Body of pancreas (tissue), 4 donors: Measurements from ENCODE around the gene CACNA2D3.

Source experiments
- POLR2A ChIP-seq, 3 donors: fragments of 450-650 bp; IDR thresholded peaks; one replicate each; pipeline ENCODE4 v1.6.1; 2016; ENCODE audit warnings: antibody characterized with exemption in 3 of 3, mild to moderate bottlenecking in 2 of 3
- TF ChIP-seq, protein P1 (sequence below), 7 experiments: fragments of 450-650 bp in 4 of 7; fragments of 200-600 bp in 3 of 7; sonication (generic) in 3 of 7; IDR thresholded peaks; one replicate each; pipeline ENCODE4 v1.5.1; 2016 to 2019; ENCODE audit warnings: antibody characterized with exemption in 7 of 7

DNA sequence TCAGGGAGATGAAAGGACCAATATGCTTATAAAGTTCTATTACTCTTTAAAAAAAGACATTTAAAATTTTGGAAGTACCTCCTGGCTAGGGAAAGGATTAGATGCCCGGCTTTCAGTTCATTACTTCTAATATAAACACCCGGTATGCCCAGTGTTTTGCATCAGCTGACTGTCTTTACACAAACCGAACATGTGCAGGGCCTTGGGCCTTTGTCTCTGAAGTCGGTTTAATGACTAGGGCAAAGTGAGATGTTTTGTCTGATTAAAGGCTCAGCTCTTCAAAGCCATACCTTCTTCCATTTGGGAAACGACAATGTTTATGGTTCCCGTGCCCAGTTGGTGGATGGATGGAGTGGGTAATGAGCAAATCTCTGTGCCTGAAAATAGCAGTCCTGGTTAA lies 984.8 kb downstream of the CACNA2D3 start:
- TF ChIP-seq, protein P1, sequence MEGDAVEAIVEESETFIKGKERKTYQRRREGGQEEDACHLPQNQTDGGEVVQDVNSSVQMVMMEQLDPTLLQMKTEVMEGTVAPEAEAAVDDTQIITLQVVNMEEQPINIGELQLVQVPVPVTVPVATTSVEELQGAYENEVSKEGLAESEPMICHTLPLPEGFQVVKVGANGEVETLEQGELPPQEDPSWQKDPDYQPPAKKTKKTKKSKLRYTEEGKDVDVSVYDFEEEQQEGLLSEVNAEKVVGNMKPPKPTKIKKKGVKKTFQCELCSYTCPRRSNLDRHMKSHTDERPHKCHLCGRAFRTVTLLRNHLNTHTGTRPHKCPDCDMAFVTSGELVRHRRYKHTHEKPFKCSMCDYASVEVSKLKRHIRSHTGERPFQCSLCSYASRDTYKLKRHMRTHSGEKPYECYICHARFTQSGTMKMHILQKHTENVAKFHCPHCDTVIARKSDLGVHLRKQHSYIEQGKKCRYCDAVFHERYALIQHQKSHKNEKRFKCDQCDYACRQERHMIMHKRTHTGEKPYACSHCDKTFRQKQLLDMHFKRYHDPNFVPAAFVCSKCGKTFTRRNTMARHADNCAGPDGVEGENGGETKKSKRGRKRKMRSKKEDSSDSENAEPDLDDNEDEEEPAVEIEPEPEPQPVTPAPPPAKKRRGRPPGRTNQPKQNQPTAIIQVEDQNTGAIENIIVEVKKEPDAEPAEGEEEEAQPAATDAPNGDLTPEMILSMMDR (IDR thresholded peaks at IDR 0.05) = no peak
- TF ChIP-seq POLR2A (IDR thresholded peaks at IDR 0.05) = no peak
